ENCODE data around the gene ZNF616. TPM values are rescaled to one million over a fixed set of nuclear protein-coding genes. Genes with fewer than 3 reads are reported as not detected.
A peak's percentile ranks its signal among the peaks of the same experiment; 100 is the strongest.

The ZNF616 gene
- total RNA-seq, 1 donor from 2014 or later, result 18.5 TPM

DNA sequence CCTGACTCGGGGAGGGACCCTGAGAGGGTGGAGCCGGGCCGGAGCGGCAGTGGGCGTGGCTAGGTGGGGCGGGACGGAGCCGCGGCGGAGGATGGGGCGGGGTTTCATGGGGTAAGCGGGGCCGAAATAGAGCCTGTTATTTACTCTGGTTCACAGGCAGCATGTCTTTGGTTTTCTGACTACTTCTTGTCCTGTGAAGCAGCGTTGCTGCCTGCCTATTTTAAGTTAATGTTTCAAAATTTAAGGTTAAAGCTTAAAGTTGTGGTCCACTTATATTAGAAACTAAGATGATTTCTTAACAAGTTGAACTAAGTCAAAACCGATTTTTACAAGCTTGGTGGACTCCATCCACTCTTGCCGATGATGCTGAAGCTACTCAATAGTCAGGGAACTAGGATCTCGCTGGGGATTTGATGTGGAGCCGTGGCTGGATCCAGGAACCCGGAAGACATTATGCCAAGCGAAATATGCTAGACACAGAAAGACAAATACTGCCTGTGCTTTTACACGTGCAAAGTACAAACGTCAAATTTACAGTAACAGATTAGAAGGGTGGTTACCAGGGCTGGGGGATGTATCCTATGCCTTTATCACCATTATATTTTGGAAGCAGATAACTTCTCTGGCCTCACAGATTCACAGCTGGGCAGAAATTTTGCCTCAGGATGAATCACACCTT lies 433 bp upstream of the ZNF616 start:
- H3K27me3 Mint-ChIP-seq (ENCODE audit: unreplicated experiment), result peaks cover 18% of the 10 kb centered on the region
- H3K4me1 Mint-ChIP-seq (ENCODE audit: unreplicated experiment), result peaks cover 12% of the 10 kb centered on the region
- no peak for DNase-seq (ENCODE audit: low spot score)
- H3K36me3 Mint-ChIP-seq (ENCODE audit: low read depth, unreplicated experiment), result peaks cover 48% of the 10 kb centered on the region
- peaks cover 4% of the 10 kb centered on the region for H3K9me3 Mint-ChIP-seq (ENCODE audit: unreplicated experiment)
- TF ChIP-seq, protein P1, sequence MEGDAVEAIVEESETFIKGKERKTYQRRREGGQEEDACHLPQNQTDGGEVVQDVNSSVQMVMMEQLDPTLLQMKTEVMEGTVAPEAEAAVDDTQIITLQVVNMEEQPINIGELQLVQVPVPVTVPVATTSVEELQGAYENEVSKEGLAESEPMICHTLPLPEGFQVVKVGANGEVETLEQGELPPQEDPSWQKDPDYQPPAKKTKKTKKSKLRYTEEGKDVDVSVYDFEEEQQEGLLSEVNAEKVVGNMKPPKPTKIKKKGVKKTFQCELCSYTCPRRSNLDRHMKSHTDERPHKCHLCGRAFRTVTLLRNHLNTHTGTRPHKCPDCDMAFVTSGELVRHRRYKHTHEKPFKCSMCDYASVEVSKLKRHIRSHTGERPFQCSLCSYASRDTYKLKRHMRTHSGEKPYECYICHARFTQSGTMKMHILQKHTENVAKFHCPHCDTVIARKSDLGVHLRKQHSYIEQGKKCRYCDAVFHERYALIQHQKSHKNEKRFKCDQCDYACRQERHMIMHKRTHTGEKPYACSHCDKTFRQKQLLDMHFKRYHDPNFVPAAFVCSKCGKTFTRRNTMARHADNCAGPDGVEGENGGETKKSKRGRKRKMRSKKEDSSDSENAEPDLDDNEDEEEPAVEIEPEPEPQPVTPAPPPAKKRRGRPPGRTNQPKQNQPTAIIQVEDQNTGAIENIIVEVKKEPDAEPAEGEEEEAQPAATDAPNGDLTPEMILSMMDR (IDR thresholded peaks at IDR 0.05; ENCODE audit: unreplicated experiment), result no peak
- H3K27ac Mint-ChIP-seq (ENCODE audit: unreplicated experiment), result peak overlapping the region; percentile 64
- H3K4me3 Mint-ChIP-seq (ENCODE audit: unreplicated experiment), result peak overlapping the region; percentile 99

GRCh38 chr19:52138983-52139251 lies 821 bp downstream of the ZNF616 start:
- Mint-ChIP-seq H3K36me3 (ENCODE audit: low read depth, unreplicated experiment) (peaks cover 59% of the 10 kb centered on the region), H3K9me3 (ENCODE audit: unreplicated experiment) (peaks cover 14% of the 10 kb centered on the region), H3K27ac (ENCODE audit: unreplicated experiment) (peak overlapping the region; percentile 97), H3K4me3 (ENCODE audit: unreplicated experiment) (peak overlapping the region; percentile 99), H3K27me3 (ENCODE audit: unreplicated experiment) (peaks cover 19% of the 10 kb centered on the region), H3K4me1 (ENCODE audit: unreplicated experiment) (peaks cover 12% of the 10 kb centered on the region)
- TF ChIP-seq, protein P1 (IDR thresholded peaks at IDR 0.05; ENCODE audit: unreplicated experiment), result no peak
- DNase-seq (ENCODE audit: low spot score), result no peak

DNA sequence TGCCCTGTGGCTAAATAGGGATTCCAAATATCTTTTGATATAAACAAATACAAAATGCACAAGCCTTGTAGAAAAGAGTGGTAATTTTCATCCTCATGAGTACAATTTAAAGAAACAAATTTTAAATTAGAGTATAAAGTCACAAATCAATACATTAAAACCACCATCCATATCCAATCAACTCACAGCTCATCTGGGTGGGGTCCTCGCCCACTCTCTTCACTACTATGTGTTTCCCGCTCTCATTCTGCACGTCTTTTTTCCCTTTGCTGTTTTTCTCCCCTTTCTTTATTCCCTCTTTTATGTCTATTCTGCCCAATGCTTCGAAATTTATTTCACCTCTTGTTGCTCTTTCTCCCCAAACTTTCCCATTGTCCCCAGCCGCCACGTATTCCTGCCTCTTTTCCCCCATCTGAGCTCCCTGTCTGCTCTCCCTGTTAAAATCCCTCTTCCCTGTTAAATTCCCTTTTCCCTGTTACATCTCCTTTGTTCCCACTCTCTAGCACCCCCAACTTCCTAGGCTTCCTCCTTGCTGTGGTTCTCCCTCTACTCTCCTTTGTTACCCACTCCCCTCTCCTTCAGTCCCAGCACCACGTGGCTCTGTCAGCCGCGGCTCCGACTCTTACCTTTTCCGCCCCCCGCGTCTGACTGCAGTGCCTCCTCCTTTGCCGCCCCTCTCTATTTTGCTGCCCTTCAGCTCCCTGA lies 1.3 kb downstream of the ZNF616 start:
- peaks cover 19% of the 10 kb centered on the region for H3K27me3 Mint-ChIP-seq (ENCODE audit: unreplicated experiment)
- peaks cover 12% of the 10 kb centered on the region for H3K4me1 Mint-ChIP-seq (ENCODE audit: unreplicated experiment)
- peaks cover 62% of the 10 kb centered on the region for H3K36me3 Mint-ChIP-seq (ENCODE audit: low read depth, unreplicated experiment)
- H3K4me3 Mint-ChIP-seq (ENCODE audit: unreplicated experiment), result peak overlapping the region; percentile 99
- DNase-seq (ENCODE audit: low spot score), result peak; percentile 55
- TF ChIP-seq, protein P1 (IDR thresholded peaks at IDR 0.05; ENCODE audit: unreplicated experiment), result no peak
- H3K9me3 Mint-ChIP-seq (ENCODE audit: unreplicated experiment), result peaks cover 16% of the 10 kb centered on the region
- H3K27ac Mint-ChIP-seq (ENCODE audit: unreplicated experiment), result peak overlapping the region; percentile 97

DNA sequence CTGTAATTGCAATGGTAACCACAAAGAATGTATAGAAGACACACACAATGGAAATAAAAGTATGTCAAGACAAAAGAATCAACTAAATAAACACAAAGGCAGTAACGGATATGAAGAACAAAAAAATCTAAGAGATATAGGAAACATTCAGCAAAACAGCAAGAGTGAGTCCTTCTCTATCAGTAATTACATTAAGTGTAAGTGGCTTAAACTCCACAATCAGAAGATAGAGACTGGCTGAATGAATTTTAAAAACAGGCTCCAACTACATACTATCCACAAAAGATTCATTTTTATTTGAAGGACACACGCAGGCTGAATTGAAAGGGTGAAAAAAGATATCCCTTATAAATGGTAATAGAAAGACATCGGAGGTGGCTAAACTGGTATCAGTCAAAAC lies 19.5 kb downstream of the ZNF616 start:
- Mint-ChIP-seq H3K27me3 (ENCODE audit: unreplicated experiment) (peaks cover 10% of the 10 kb centered on the region), H3K4me1 (ENCODE audit: unreplicated experiment) (no peaks in the 10 kb centered on the region), H3K27ac (ENCODE audit: unreplicated experiment) (no peak overlapping the region), H3K4me3 (ENCODE audit: unreplicated experiment) (peak overlapping the region; percentile 39), H3K36me3 (ENCODE audit: low read depth, unreplicated experiment) (peaks cover 93% of the 10 kb centered on the region), H3K9me3 (ENCODE audit: unreplicated experiment) (peaks cover 72% of the 10 kb centered on the region)
- DNase-seq (ENCODE audit: low spot score), result no peak
- TF ChIP-seq, protein P1 (IDR thresholded peaks at IDR 0.05; ENCODE audit: unreplicated experiment), result no peak

- TF ChIP-seq, protein P1 (IDR thresholded peaks at IDR 0.05; ENCODE audit: unreplicated experiment), result no peak
- no peak for DNase-seq (ENCODE audit: low spot score)
- peaks cover 14% of the 10 kb centered on the region for H3K27me3 Mint-ChIP-seq (ENCODE audit: unreplicated experiment)
- H3K36me3 Mint-ChIP-seq (ENCODE audit: low read depth, unreplicated experiment), result peaks cover 83% of the 10 kb centered on the region
- H3K9me3 Mint-ChIP-seq (ENCODE audit: unreplicated experiment), result peaks cover 84% of the 10 kb centered on the region
- peak overlapping the region; percentile 82 for H3K4me3 Mint-ChIP-seq (ENCODE audit: unreplicated experiment)
- H3K4me1 Mint-ChIP-seq (ENCODE audit: unreplicated experiment), result no peaks in the 10 kb centered on the region
- H3K27ac Mint-ChIP-seq (ENCODE audit: unreplicated experiment), result no peak overlapping the region
Observed at GRCh38 chr19:52115526-52116053, 24.1 kb downstream of the ZNF616 start.

Measured in endothelial cell (in vitro differentiated cells).